Measurements from ENCODE around the gene UGT1A9. TPM values are rescaled to one million over a fixed set of nuclear protein-coding genes. Genes with fewer than 3 reads are reported as not detected.
"Not testable (repeated sequence)": the region's sequence is repeated elsewhere in the genome, so short reads cannot be mapped to it uniquely, and the experiment has no call there.

Gene UGT1A9
- total RNA-seq, 1 donor from 2014 or later: not detected

- DNase-seq (ENCODE audit: low spot score): no peak
Observed at GRCh38 chr2:233711312-233712008, 39.8 kb downstream of the UGT1A9 start.

GRCh38 chr2:233712611-233713261 lies 41.0 kb downstream of the UGT1A9 start, which contains the start of gene UGT1A5:
UGT1A5 (plus strand) TSS chr2:233712907; CDS start chr2:233712992, 85 bp downstream.
- DNase-seq (ENCODE audit: low spot score): no peak

GRCh38 chr2:233713262-233713615 lies 41.5 kb downstream of the UGT1A9 start:
- no peak for DNase-seq (ENCODE audit: low spot score)

GRCh38 chr2:233714121-233714520 lies 42.4 kb downstream of the UGT1A9 start:
- DNase-seq (ENCODE audit: low spot score): no peak

GRCh38 chr2:233718552-233718951 lies 46.9 kb downstream of the UGT1A9 start, which contains the start of gene UGT1A4:
UGT1A4 (plus strand) TSS chr2:233718736; CDS start chr2:233718821, 85 bp downstream.
- DNase-seq (ENCODE audit: low spot score): no peak

GRCh38 chr2:233728723-233729301 lies 57.1 kb downstream of the UGT1A9 start, which contains the start of gene UGT1A3:
UGT1A3 (plus strand) TSS chr2:233729042; CDS start chr2:233729127, 85 bp downstream.
- no peak for DNase-seq (ENCODE audit: low spot score)

GRCh38 chr2:233736868-233737653 lies 65.4 kb downstream of the UGT1A9 start:
- not testable (repeated sequence) for DNase-seq (ENCODE audit: low spot score)

- DNase-seq (ENCODE audit: low spot score): no peak
Observed at GRCh38 chr2:233740870-233741269, 69.2 kb downstream of the UGT1A9 start.

GRCh38 chr2:233743464-233744259 lies 72.0 kb downstream of the UGT1A9 start:
- DNase-seq (ENCODE audit: low spot score): no peak

GRCh38 chr2:233745073-233745755 lies 73.5 kb downstream of the UGT1A9 start:
- DNase-seq (ENCODE audit: low spot score): no peak

- DNase-seq (ENCODE audit: low spot score): not testable (repeated sequence)
Observed at GRCh38 chr2:233745838-233746237, 74.1 kb downstream of the UGT1A9 start.

- DNase-seq (ENCODE audit: low spot score): no peak
Observed at GRCh38 chr2:233746475-233747282, 75.0 kb downstream of the UGT1A9 start.

- DNase-seq (ENCODE audit: low spot score): no peak
Observed at GRCh38 chr2:233747283-233747544, 75.5 kb downstream of the UGT1A9 start.

GRCh38 chr2:233750689-233751088 lies 79.0 kb downstream of the UGT1A9 start:
- not testable (repeated sequence) for DNase-seq (ENCODE audit: low spot score)

GRCh38 chr2:233751212-233752009 lies 79.7 kb downstream of the UGT1A9 start:
- DNase-seq (ENCODE audit: low spot score): not testable (repeated sequence)

- DNase-seq (ENCODE audit: low spot score): no peak
Observed at GRCh38 chr2:233754872-233755611, 83.3 kb downstream of the UGT1A9 start.

GRCh38 chr2:233756429-233757081 lies 84.9 kb downstream of the UGT1A9 start:
- DNase-seq (ENCODE audit: low spot score): no peak

Data from mesenteric fat pad (tissue), 1 donor.